ENCODE measurements around the gene MPP7. TPM values are rescaled to one million over a fixed set of nuclear protein-coding genes. Genes with fewer than 3 reads are reported as not detected.
"Not testable (repeated sequence)": the region's sequence is repeated elsewhere in the genome, so short reads cannot be mapped to it uniquely, and the experiment has no call there.

Gene MPP7
- total RNA-seq, 6 donors from 2014 or later = 11.8 to 45.1 (median 24.3) TPM

- Histone ChIP-seq H3K4me3 (no peak overlapping the region), H3K4me1 (peaks cover 12 to 28% (median 18%) of the 10 kb centered on the region in 4 donors), H3K36me3 (no peaks in the 10 kb centered on the region), H3K9me3 (no peaks in the 10 kb centered on the region), H3K27me3 (no peaks in the 10 kb centered on the region), H3K27ac (peak overlapping the region; percentile 61 to 80 (median 70))
- ATAC-seq (ENCODE audit: low FRiP score in 2 of 2) (peak; percentile 52 to 58), DNase-seq (peak in 1 of 2 donors; percentile 62)
- 15 to 18% methylated on average over 10 of the region's 10 CpGs for WGBS, 2 donors
- TF ChIP-seq EP300 (IDR thresholded peaks at IDR 0.05) (peak in 1 of 4 donors; percentile 9), CTCF (IDR thresholded peaks at IDR 0.05) (no peak)
These were observed 23.9 kb upstream of the MPP7 start for GRCh38 chr10:28326516-28327490.

GRCh38 chr10:28320799-28321198 lies 17.9 kb upstream of the MPP7 start:
- Histone ChIP-seq H3K27me3 (no peaks in the 10 kb centered on the region), H3K4me3 (no peak overlapping the region), H3K27ac (no peak overlapping the region), H3K36me3 (no peaks in the 10 kb centered on the region), H3K9me3 (no peaks in the 10 kb centered on the region), H3K4me1 (no peaks in the 10 kb centered on the region)
- TF ChIP-seq POLR2AphosphoS5 (IDR thresholded peaks at IDR 0.05) = no peak
- TF ChIP-seq POLR2A (IDR thresholded peaks at IDR 0.05) = no peak
- TF ChIP-seq EP300 (IDR thresholded peaks at IDR 0.05) = no peak
- 49 to 80% methylated on average over 4 of the region's 4 CpGs for WGBS, 2 donors
- DNase-seq = no peak
- ATAC-seq (ENCODE audit: low FRiP score in 2 of 2) = no peak

GRCh38 chr10:28320090-28320489 lies 17.2 kb upstream of the MPP7 start:
- Histone ChIP-seq H3K4me1 (no peaks in the 10 kb centered on the region), H3K4me3 (no peak overlapping the region), H3K36me3 (no peaks in the 10 kb centered on the region), H3K9me3 (no peaks in the 10 kb centered on the region), H3K27me3 (no peaks in the 10 kb centered on the region), H3K27ac (no peak overlapping the region)
- ATAC-seq (ENCODE audit: low FRiP score in 2 of 2) (no peak), DNase-seq (no peak)
- TF ChIP-seq EP300 (IDR thresholded peaks at IDR 0.05) (no peak), POLR2AphosphoS5 (IDR thresholded peaks at IDR 0.05) (no peak), POLR2A (IDR thresholded peaks at IDR 0.05) (no peak), CTCF (IDR thresholded peaks at IDR 0.05) (no peak)
- WGBS, 2 donors = 80 to 84% methylated on average over 3 of the region's 3 CpGs

GRCh38 chr10:28319061-28319460 lies 16.2 kb upstream of the MPP7 start:
- not testable (repeated sequence) for ATAC-seq (ENCODE audit: low FRiP score in 2 of 2); DNase-seq; H3K27ac ChIP-seq

GRCh38 chr10:28318626-28319025 lies 15.8 kb upstream of the MPP7 start:
- WGBS, 2 donors = 78 to 90% methylated on average over 1 of the region's 1 CpG
- no peaks in the 10 kb centered on the region for H3K9me3 ChIP-seq
- H3K36me3 ChIP-seq = no peaks in the 10 kb centered on the region
- no peak overlapping the region for H3K4me3 ChIP-seq
- DNase-seq (no peak), ATAC-seq (ENCODE audit: low FRiP score in 2 of 2) (no peak)
- TF ChIP-seq CTCF (IDR thresholded peaks at IDR 0.05) = no peak
- no peak for TF ChIP-seq EP300 (IDR thresholded peaks at IDR 0.05)
- no peak for TF ChIP-seq POLR2AphosphoS5 (IDR thresholded peaks at IDR 0.05)
- TF ChIP-seq POLR2A (IDR thresholded peaks at IDR 0.05) = no peak
- no peaks in the 10 kb centered on the region for H3K4me1 ChIP-seq
- H3K27me3 ChIP-seq = no peaks in the 10 kb centered on the region
- H3K27ac ChIP-seq = no peak overlapping the region

More at GRCh38 chr10:28319061-28319460, 16.2 kb upstream of the MPP7 start:
- H3K4me3 ChIP-seq, H3K36me3 ChIP-seq, H3K27me3 ChIP-seq, H3K4me1 ChIP-seq, H3K9me3 ChIP-seq: not testable (repeated sequence)

- no peak overlapping the region for H3K27ac ChIP-seq
- no peak for ATAC-seq (ENCODE audit: low FRiP score in 2 of 2)
- H3K4me1 ChIP-seq = no peaks in the 10 kb centered on the region
- no peaks in the 10 kb centered on the region for H3K36me3 ChIP-seq
- no peaks in the 10 kb centered on the region for H3K9me3 ChIP-seq
- no peak for DNase-seq
- WGBS, 2 donors = 76 to 77% methylated on average over 7 of the region's 7 CpGs
- no peak overlapping the region for H3K4me3 ChIP-seq
- no peaks in the 10 kb centered on the region for H3K27me3 ChIP-seq
- TF ChIP-seq POLR2A (IDR thresholded peaks at IDR 0.05) (no peak), CTCF (IDR thresholded peaks at IDR 0.05) (no peak), EP300 (IDR thresholded peaks at IDR 0.05) (no peak), POLR2AphosphoS5 (IDR thresholded peaks at IDR 0.05) (no peak)
These were observed 14.9 kb upstream of the MPP7 start for GRCh38 chr10:28317760-28318159.

Data from upper lobe of left lung (tissue), 6 donors.